DMS153 treated with DMSO at 0.1 percent for 48 hours (cell line): ENCODE data around the gene SMIM24.
A peak's percentile ranks its signal among the peaks of the same experiment; 100 is the strongest.
"Not testable (repeated sequence)": the region's sequence is repeated elsewhere in the genome, so short reads cannot be mapped to it uniquely, and the experiment has no call there.

Experiments used
- DNase-seq: peaks from one replicate; lab custom pipeline; 2025; ENCODE audit not compliant: unreplicated experiment; lab: John Stamatoyannopoulos, UW

The SMIM24 gene

GRCh38 chr19:3515891-3516422 is 35.6 kb upstream of the SMIM24 start:
- no peak for DNase-seq

- no peak for DNase-seq
Measured at GRCh38 chr19:3514930-3515329, 34.6 kb upstream of the SMIM24 start.

GRCh38 chr19:3513229-3514140 is 33.2 kb upstream of the SMIM24 start:
- no peak for DNase-seq

- DNase-seq, result no peak
Measured at GRCh38 chr19:3512562-3513228, 32.4 kb upstream of the SMIM24 start.

GRCh38 chr19:3511506-3512251 is 31.4 kb upstream of the SMIM24 start:
- no peak for DNase-seq

GRCh38 chr19:3510727-3511126 is 30.4 kb upstream of the SMIM24 start:
- DNase-seq, result no peak

- DNase-seq, result no peak
Measured at GRCh38 chr19:3509566-3509989, 29.3 kb upstream of the SMIM24 start.

GRCh38 chr19:3508771-3509535 is 28.6 kb upstream of the SMIM24 start:
- DNase-seq, result no peak

- not testable (repeated sequence) for DNase-seq
Measured at GRCh38 chr19:3508121-3508661, 27.9 kb upstream of the SMIM24 start.

GRCh38 chr19:3507371-3508120 is 27.2 kb upstream of the SMIM24 start:
- DNase-seq, result no peak

GRCh38 chr19:3506384-3507340 is 26.3 kb upstream of the SMIM24 start:
- DNase-seq, result no peak

GRCh38 chr19:3505598-3506383 is 25.5 kb upstream of the SMIM24 start, which contains the start of gene FZR1:
FZR1 (plus strand) TSS chr19:3506311; CDS start chr19:3522990, 16,679 bp downstream.
- DNase-seq, result peak; percentile 93

GRCh38 chr19:3504735-3505134 is 24.4 kb upstream of the SMIM24 start:
- DNase-seq, result no peak

- no peak for DNase-seq
Measured at GRCh38 chr19:3503036-3503572, 22.8 kb upstream of the SMIM24 start.

GRCh38 chr19:3501780-3502179 is 21.5 kb upstream of the SMIM24 start:
- DNase-seq, result no peak

GRCh38 chr19:3500429-3501101 is 20.2 kb upstream of the SMIM24 start, which contains the start of gene DOHH:
DOHH (minus strand) TSS chr19:3500674; CDS start chr19:3496814, 3,860 bp downstream.
- peak; percentile 88 for DNase-seq
